ENCODE data around the gene ZNF488. TPM values are rescaled to one million over a fixed set of nuclear protein-coding genes. Genes with fewer than 3 reads are reported as not detected.

ZNF488 gene
- total and polyA plus RNA-seq, 7 donors: 0.16 to 0.82 (median 0.65) TPM; not detected in 3

GRCh38 chr10:47409866-47410256 lies 25.8 kb upstream of the ZNF488 start:
- no peaks in the 10 kb centered on the region for H3K4me1 ChIP-seq
- WGBS, 2 donors: 48 to 77% methylated on average over 3 of the region's 3 CpGs
- no peak for DNase-seq
- H3K4me3 ChIP-seq: no peak overlapping the region
- no peak for TF ChIP-seq EP300 (IDR thresholded peaks at IDR 0.05)
- no peak for TF ChIP-seq POLR2A (IDR thresholded peaks at IDR 0.05)
- no peak for TF ChIP-seq POLR2AphosphoS5 (IDR thresholded peaks at IDR 0.05)
- no peak for TF ChIP-seq CTCF (IDR thresholded peaks at IDR 0.05)
- H3K36me3 ChIP-seq: no peaks in the 10 kb centered on the region
- no peaks in the 10 kb centered on the region for H3K27me3 ChIP-seq
- H3K27ac ChIP-seq: no peak overlapping the region
- intact Hi-C loops (cut with DNase I): no loop called here
- H3K9me3 ChIP-seq: no peaks in the 10 kb centered on the region

- no peaks in the 10 kb centered on the region for H3K27me3 ChIP-seq
- DNase-seq: no peak
- no peaks in the 10 kb centered on the region for H3K36me3 ChIP-seq
- no peaks in the 10 kb centered on the region for H3K9me3 ChIP-seq
- TF ChIP-seq EP300 (IDR thresholded peaks at IDR 0.05) (no peak), POLR2AphosphoS5 (IDR thresholded peaks at IDR 0.05) (no peak), POLR2A (IDR thresholded peaks at IDR 0.05) (no peak), CTCF (IDR thresholded peaks at IDR 0.05) (no peak)
- no peak overlapping the region for H3K27ac ChIP-seq
- H3K4me1 ChIP-seq: no peaks in the 10 kb centered on the region
- intact Hi-C loops (cut with DNase I): no loop called here
- H3K4me3 ChIP-seq: no peak overlapping the region
- 80 to 87% methylated on average over 15 of the region's 15 CpGs for WGBS, 2 donors
Observed at GRCh38 chr10:47409171-47409865, 25.2 kb upstream of the ZNF488 start.

DNA sequence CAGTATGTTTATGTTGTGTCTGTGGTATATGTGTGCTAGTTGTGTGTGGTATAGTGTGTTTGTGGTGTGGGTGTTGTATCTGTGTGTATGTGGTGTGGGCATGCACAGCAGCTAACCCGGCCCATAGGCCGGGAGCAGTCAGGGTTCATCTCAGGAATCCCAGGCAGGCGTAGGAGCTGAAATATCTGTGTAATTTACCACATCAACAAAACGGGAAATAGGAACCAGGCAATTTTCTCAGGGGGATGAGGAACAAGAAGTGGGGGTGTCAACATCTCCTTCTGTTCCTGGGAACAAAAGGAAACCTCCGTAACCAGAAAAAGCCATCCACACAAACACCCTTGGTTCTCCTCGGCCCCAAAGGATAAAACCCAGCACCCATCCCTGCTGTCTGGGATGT lies 24.5 kb upstream of the ZNF488 start:
- H3K27ac ChIP-seq: no peak overlapping the region
- no peak overlapping the region for H3K4me3 ChIP-seq
- intact Hi-C loops (cut with DNase I): no loop called here
- H3K4me1 ChIP-seq: peaks cover 0 to 4% (median 3%) of the 10 kb centered on the region in 4 donors
- DNase-seq: no peak
- H3K27me3 ChIP-seq: no peaks in the 10 kb centered on the region
- H3K9me3 ChIP-seq: no peaks in the 10 kb centered on the region
- WGBS, 2 donors: 74 to 85% methylated on average over 6 of the region's 6 CpGs
- no peaks in the 10 kb centered on the region for H3K36me3 ChIP-seq
- TF ChIP-seq POLR2A (IDR thresholded peaks at IDR 0.05) (no peak), CTCF (IDR thresholded peaks at IDR 0.05) (no peak), POLR2AphosphoS5 (IDR thresholded peaks at IDR 0.05) (no peak), EP300 (IDR thresholded peaks at IDR 0.05) (no peak)

- Histone ChIP-seq H3K9me3 (no peaks in the 10 kb centered on the region), H3K4me1 (peaks cover 0 to 20% (median 15%) of the 10 kb centered on the region in 4 donors), H3K4me3 (no peak overlapping the region), H3K36me3 (no peaks in the 10 kb centered on the region), H3K27me3 (no peaks in the 10 kb centered on the region), H3K27ac (no peak overlapping the region)
- TF ChIP-seq EP300 (IDR thresholded peaks at IDR 0.05): no peak
- no peak for TF ChIP-seq POLR2AphosphoS5 (IDR thresholded peaks at IDR 0.05)
- TF ChIP-seq POLR2A (IDR thresholded peaks at IDR 0.05): no peak
- no peak for TF ChIP-seq CTCF (IDR thresholded peaks at IDR 0.05)
- WGBS, 2 donors: 80 to 88% methylated on average over 9 of the region's 9 CpGs
- intact Hi-C loops (cut with DNase I): no loop called here
- no peak for DNase-seq
Observed at GRCh38 chr10:47406870-47407691, 23.0 kb upstream of the ZNF488 start.
